HEK293 (cell line): ENCODE measurements around the gene IL10RB.

Source experiments
- ELK4 ChIP-seq: IDR thresholded peaks from 2 replicates; pipeline ENCODE4 v1.6.1; 2011; ENCODE audit warnings: mild to moderate bottlenecking, low read depth, low read length, borderline replicate concordance
- GFI1B ChIP-seq: fragments of 450-650 bp; formaldehyde crosslinking; IDR thresholded peaks from 2 replicates; pipeline ENCODE4 v1.5.1; 2016; ENCODE audit warnings: missing biosample characterization, missing genetic modification characterization
- GLIS2 ChIP-seq: fragments of 450-650 bp; formaldehyde crosslinking; IDR thresholded peaks from 2 replicates; pipeline ENCODE4 v1.5.1; 2016; ENCODE audit warnings: missing biosample characterization, missing genetic modification characterization
- HIC1 ChIP-seq: fragments of 450-650 bp; formaldehyde crosslinking; IDR thresholded peaks from 2 replicates; pipeline ENCODE4 v1.5.1; 2016; ENCODE audit warnings: missing biosample characterization, missing genetic modification characterization
- OVOL3 ChIP-seq: fragments of 450-650 bp; formaldehyde crosslinking; IDR thresholded peaks from 2 replicates; pipeline ENCODE4 v1.5.1; 2016; ENCODE audit warnings: missing biosample characterization, missing genetic modification characterization
- SCRT2 ChIP-seq: fragments of 450-650 bp; formaldehyde crosslinking; IDR thresholded peaks from 2 replicates; pipeline ENCODE4 v1.5.1; 2016; ENCODE audit warnings: missing biosample characterization, missing genetic modification characterization
- SETDB1 ChIP-seq: IDR thresholded peaks from one replicate; pipeline ENCODE4 v1.6.1; 2017; ENCODE audit warnings: mild to moderate bottlenecking, low read length, moderate library complexity, mixed read lengths; ENCODE audit not compliant: insufficient read length
- YY1 ChIP-seq: fragments of 450-650 bp; formaldehyde crosslinking; IDR thresholded peaks from 2 replicates; pipeline ENCODE4 v1.5.1; 2018; ENCODE audit warnings: missing biosample characterization, missing genetic modification characterization
- ZBTB44 ChIP-seq: fragments of 450-650 bp; IDR thresholded peaks from 2 replicates; pipeline ENCODE4 v1.5.1; 2018; ENCODE audit warnings: missing biosample characterization, mild to moderate bottlenecking, missing genetic modification characterization
- ZFP37 ChIP-seq: fragments of 450-650 bp; formaldehyde crosslinking; IDR thresholded peaks from 2 replicates; pipeline ENCODE4 v1.5.1; 2016; ENCODE audit warnings: missing biosample characterization, missing genetic modification characterization
- ZNF133 ChIP-seq: fragments of 450-650 bp; formaldehyde crosslinking; IDR thresholded peaks from 2 replicates; pipeline ENCODE4 v1.5.1; 2016; ENCODE audit warnings: missing biosample characterization, missing genetic modification characterization
- ZNF146 ChIP-seq: fragments of 450-650 bp; formaldehyde crosslinking; IDR thresholded peaks from 2 replicates; pipeline ENCODE4 v1.5.1; 2016; ENCODE audit warnings: missing biosample characterization, missing genetic modification characterization
- ZNF175 ChIP-seq: fragments of 450-650 bp; formaldehyde crosslinking; IDR thresholded peaks from 2 replicates; pipeline ENCODE4 v1.5.1; 2016; ENCODE audit warnings: missing biosample characterization, missing genetic modification characterization
- ZNF184 ChIP-seq: fragments of 450-650 bp; IDR thresholded peaks from 2 replicates; pipeline ENCODE4 v1.5.1; 2018; ENCODE audit warnings: missing biosample characterization, mild to moderate bottlenecking, missing genetic modification characterization
- ZNF2 ChIP-seq: fragments of 450-650 bp; formaldehyde crosslinking; IDR thresholded peaks from 2 replicates; pipeline ENCODE4 v1.5.1; 2016; ENCODE audit warnings: missing biosample characterization, missing genetic modification characterization
- ZNF202 ChIP-seq: fragments of 450-650 bp; formaldehyde crosslinking; IDR thresholded peaks from 2 replicates; pipeline ENCODE4 v1.5.1; 2016; ENCODE audit warnings: missing biosample characterization, missing genetic modification characterization, borderline replicate concordance
- ZNF211 ChIP-seq: fragments of 450-650 bp; formaldehyde crosslinking; IDR thresholded peaks from 2 replicates; pipeline ENCODE4 v1.5.1; 2016; ENCODE audit warnings: low read depth, missing biosample characterization, missing genetic modification characterization
- ZNF239 ChIP-seq: fragments of 450-650 bp; formaldehyde crosslinking; IDR thresholded peaks from 2 replicates; pipeline ENCODE4 v1.5.1; 2016; ENCODE audit warnings: missing biosample characterization, missing genetic modification characterization
- ZNF248 ChIP-seq: fragments of 450-650 bp; formaldehyde crosslinking; IDR thresholded peaks from 2 replicates; pipeline ENCODE4 v1.5.1; 2017; ENCODE audit warnings: missing biosample characterization, missing genetic modification characterization
- ZNF324 ChIP-seq: fragments of 450-650 bp; formaldehyde crosslinking; IDR thresholded peaks from 2 replicates; pipeline ENCODE4 v1.5.1; 2016; ENCODE audit warnings: missing biosample characterization, missing genetic modification characterization
- ZNF416 ChIP-seq: fragments of 450-650 bp; formaldehyde crosslinking; IDR thresholded peaks from 2 replicates; pipeline ENCODE4 v1.5.1; 2016; ENCODE audit warnings: missing biosample characterization, missing genetic modification characterization
- ZNF488 ChIP-seq: fragments of 450-650 bp; formaldehyde crosslinking; IDR thresholded peaks from 2 replicates; pipeline ENCODE4 v1.5.1; 2016; ENCODE audit warnings: missing biosample characterization, missing genetic modification characterization
- ZNF529 ChIP-seq: fragments of 450-650 bp; formaldehyde crosslinking; IDR thresholded peaks from 2 replicates; pipeline ENCODE4 v1.5.1; 2017; ENCODE audit warnings: missing genetic modification characterization, missing biosample characterization; ENCODE audit not compliant: insufficient replicate concordance
- ZNF580 ChIP-seq: fragments of 450-650 bp; formaldehyde crosslinking; IDR thresholded peaks from 2 replicates; pipeline ENCODE4 v1.5.1; 2016; ENCODE audit warnings: missing biosample characterization, missing genetic modification characterization
- ZNF658 ChIP-seq: fragments of 450-650 bp; formaldehyde crosslinking; IDR thresholded peaks from 2 replicates; pipeline ENCODE4; 2016; ENCODE audit warnings: missing biosample characterization, missing genetic modification characterization
- ZNF677 ChIP-seq: fragments of 450-650 bp; IDR thresholded peaks from 2 replicates; pipeline ENCODE4 v1.5.0; 2018; ENCODE audit warnings: missing biosample characterization, mild to moderate bottlenecking, missing genetic modification characterization, moderate library complexity
- ZNF704 ChIP-seq: fragments of 450-650 bp; formaldehyde crosslinking; IDR thresholded peaks from 2 replicates; pipeline ENCODE4 v1.5.1; 2016; ENCODE audit warnings: missing biosample characterization, missing genetic modification characterization
- ZNF76 ChIP-seq: fragments of 450-650 bp; formaldehyde crosslinking; IDR thresholded peaks from 2 replicates; pipeline ENCODE4; 2016; ENCODE audit warnings: low read depth, missing biosample characterization, missing genetic modification characterization, borderline replicate concordance
- ZNF776 ChIP-seq: fragments of 450-650 bp; formaldehyde crosslinking; IDR thresholded peaks from 2 replicates; pipeline ENCODE4 v1.5.0; 2017; ENCODE audit warnings: missing biosample characterization, missing genetic modification characterization, borderline replicate concordance
- ZNF792 ChIP-seq: fragments of 450-650 bp; formaldehyde crosslinking; IDR thresholded peaks from 2 replicates; pipeline ENCODE4 v1.5.1; 2016; ENCODE audit warnings: missing biosample characterization, missing genetic modification characterization
- ZSCAN5A ChIP-seq: fragments of 450-650 bp; formaldehyde crosslinking; IDR thresholded peaks from 2 replicates; pipeline ENCODE4 v1.5.1; 2016; ENCODE audit warnings: missing biosample characterization, missing genetic modification characterization

Gene IL10RB

GRCh38 chr21:33229784-33230544 is 36.2 kb upstream of the IL10RB start, which contains the start of gene IFNAR2 (continued):
- TF ChIP-seq ZNF146 (tag by site-specific recombination) (no peak), SETDB1 (no peak), ZNF76 (tag by site-specific recombination) (peak; percentile 85), ZNF580 (tag by site-specific recombination) (no peak), ZNF248 (no peak), ZNF658 (no peak), HIC1 (tag by site-specific recombination) (no peak), ZBTB44 (tag by site-specific recombination) (no peak), ZNF239 (no peak), ZNF704 (tag by site-specific recombination) (no peak), ZNF488 (tag by site-specific recombination) (no peak), ZNF677 (tag by site-specific recombination) (no peak), SCRT2 (tag by site-specific recombination) (no peak), ELK4 (no peak), ZNF529 (tag by site-specific recombination) (no peak), ZNF416 (no peak), ZNF324 (tag by site-specific recombination) (peak; percentile 66), ZNF2 (peak; percentile 79), GFI1B (tag by site-specific recombination) (no peak), ZNF133 (tag by site-specific recombination) (no peak), ZNF202 (tag by site-specific recombination) (no peak), ZSCAN5A (tag by site-specific recombination) (peak; percentile 79), ZFP37 (tag by site-specific recombination) (no peak), ZNF184 (tag by site-specific recombination) (no peak; the same call in 1 of the 2 replicates), ZNF211 (no peak), GLIS2 (tag by site-specific recombination) (peak; percentile 97), ZNF776 (no peak), ZNF175 (tag by site-specific recombination) (no peak), YY1 (no peak), OVOL3 (tag by site-specific recombination) (no peak), ZNF792 (tag by site-specific recombination) (no peak)
